GM18861 (cell line): ENCODE results near the gene CCDC90B.
A peak's percentile ranks its signal among the peaks of the same experiment; 100 is the strongest.

ENCODE experiments used
- ATAC-seq: cut with Tn5 transposase; IDR thresholded peaks from one replicate; pipeline ENCODE4 v1.9.1; 2021; ENCODE audit not compliant: unreplicated experiment

CCDC90B gene

GRCh38 chr11:83241291-83241946 is 44.7 kb downstream of the CCDC90B start:
- ATAC-seq = peak; percentile 82

- ATAC-seq = no peak
Measured at GRCh38 chr11:83238111-83238510, 48.1 kb downstream of the CCDC90B start.

- no peak for ATAC-seq
Measured at GRCh38 chr11:83235825-83236224, 50.3 kb downstream of the CCDC90B start.

- no peak for ATAC-seq
Measured at GRCh38 chr11:83223457-83223856, 62.7 kb downstream of the CCDC90B start.

- ATAC-seq = no peak
Measured at GRCh38 chr11:83222499-83222898, 63.7 kb downstream of the CCDC90B start.

- ATAC-seq = no peak
Measured at GRCh38 chr11:83221694-83222093, 64.5 kb downstream of the CCDC90B start.

- ATAC-seq = no peak
Measured at GRCh38 chr11:83220260-83220659, 65.9 kb downstream of the CCDC90B start.

- ATAC-seq = no peak
Measured at GRCh38 chr11:83219095-83219494, 67.1 kb downstream of the CCDC90B start.
